Ovary (tissue), 3 donors: ENCODE results near the gene ABCA9.

Experiments used
- CTCF ChIP-seq, 3 donors: fragments of 450-650 bp in 2 of 3; fragments of 200-600 bp in 1 of 3; IDR thresholded peaks; one replicate each; pipeline versions ENCODE4 v1.5.1 to v1.8.0; 2016 to 2022; ENCODE audit warnings: antibody characterized with exemption in 3 of 3, mild to moderate bottlenecking in 1 of 3
- EP300 ChIP-seq: sonication (generic); formaldehyde crosslinking; IDR thresholded peaks from one replicate; pipeline ENCODE4 v1.6.1; 2017; ENCODE audit warnings: antibody characterized with exemption
- donor health status: DM: no; HTN: no; CAD: no.

- TF ChIP-seq CTCF (IDR thresholded peaks at IDR 0.05) (no peak), EP300 (no peak)
These were observed 5.4 kb downstream of the ABCA9 start for GRCh38 chr17:69055334-69055733.
